Hepatocyte (in vitro differentiated cells): ENCODE results near the gene NXPH1. TPM values are rescaled to one million over a fixed set of nuclear protein-coding genes. Genes with fewer than 3 reads are reported as not detected.

Experiments used
- DNase-seq: peaks from one replicate; pipeline ENCODE4 v3.0.0-alpha.2; 2016; ENCODE audit warnings: low spot score
- H2AFZ ChIP-seq: fragments of 200-600 bp; sonication (generic); 2 replicates; pipeline ENCODE4 v1.6.0; 2016; ENCODE audit warnings: antibody characterized with exemption, mild to moderate bottlenecking
- H3K27ac ChIP-seq: fragments of 200-600 bp; sonication (generic); 2 replicates; pipeline ENCODE4 v1.5.1; 2016; ENCODE audit warnings: mild to moderate bottlenecking
- H3K27me3 ChIP-seq: fragments of 200-600 bp; sonication (generic); 2 replicates; pipeline ENCODE4 v1.6.1; 2016
- H3K36me3 ChIP-seq: fragments of 200-600 bp; sonication (generic); replicated peaks from 2 replicates; pipeline ENCODE4 v1.5.1; 2016; ENCODE audit warnings: low read depth; ENCODE audit not compliant: insufficient read depth
- H3K4me1 ChIP-seq: fragments of 200-600 bp; sonication (generic); 2 replicates; pipeline ENCODE4 v1.5.1; 2016; ENCODE audit warnings: mild to moderate bottlenecking, moderate library complexity; ENCODE audit not compliant: insufficient read depth
- H3K4me2 ChIP-seq: fragments of 200-600 bp; sonication (generic); 2 replicates; pipeline ENCODE4 v1.6.0; 2016
- H3K4me3 ChIP-seq: fragments of 200-600 bp; sonication (generic); 2 replicates; pipeline ENCODE4 v1.5.1; 2016; ENCODE audit warnings: mild to moderate bottlenecking
- H3K79me2 ChIP-seq: fragments of 200-600 bp; sonication (generic); 2 replicates; pipeline ENCODE4 v1.6.0; 2017; ENCODE audit warnings: mild to moderate bottlenecking
- H3K9me2 ChIP-seq: fragments of 200-600 bp; sonication (generic); replicated peaks from 2 replicates; pipeline ENCODE4 v1.6.0; 2017; ENCODE audit warnings: mild to moderate bottlenecking; ENCODE audit not compliant: insufficient read depth
- H3K9me3 ChIP-seq: fragments of 200-600 bp; sonication (generic); 2 replicates; pipeline ENCODE4 v1.5.1; 2016; ENCODE audit warnings: low read depth, mild to moderate bottlenecking
- H4K20me1 ChIP-seq: fragments of 200-600 bp; sonication (generic); 2 replicates; pipeline ENCODE4 v1.6.0; 2016; ENCODE audit warnings: mild to moderate bottlenecking; ENCODE audit not compliant: insufficient read depth, poor library complexity, severe bottlenecking
- EZH2 ChIP-seq: fragments of 200-600 bp; sonication (generic); IDR thresholded peaks from 2 replicates; pipeline ENCODE4 v1.6.1; 2016; ENCODE audit warnings: antibody characterized with exemption, mild to moderate bottlenecking, borderline replicate concordance
- EZH2phosphoT487 ChIP-seq: fragments of 200-600 bp; sonication (generic); IDR thresholded peaks from one replicate; pipeline ENCODE4 v1.6.1; 2018; ENCODE audit warnings: antibody characterized with exemption, mild to moderate bottlenecking, low read depth, moderate library complexity; ENCODE audit not compliant: unreplicated experiment, severe bottlenecking
- WGBS: methylation state at CpG from one replicate; pipeline ENCODE4 v1.1.6; 2016; ENCODE audit warnings: low lambda C conversion rate; ENCODE audit errors: missing lambda C conversion rate; 5-methylcytosine and 5-hydroxymethylcytosine counted together
- polyA plus RNA-seq: library from polyadenylated mRNA; unstranded; fragments of >200 nt; fragmentation: Nextera tagmentation; extraction: Ambion mirVana; gene quantifications from 2 replicates; pipeline ENCODE4 v1.2.1, GENCODE V29; 2016
- total RNA-seq: library from RNA; depleted of rRNA; stranded (reverse); fragments of >200 nt; gene quantifications from 2 replicates; pipeline ENCODE4 v1.2.3, GENCODE V29; 2014
- TF ChIP-seq, protein P1 (sequence below): fragments of 200-600 bp; sonication (generic); IDR thresholded peaks from 2 replicates; pipeline ENCODE4 v1.5.1; 2016; ENCODE audit warnings: antibody characterized with exemption, mild to moderate bottlenecking; ENCODE audit not compliant: poor library complexity

NXPH1 gene
- total and polyA plus RNA-seq, 2 experiments from 2014 or later, result not detected

GRCh38 chr7:8699875-8700624, 266.6 kb downstream of the NXPH1 start:
- Histone ChIP-seq H3K4me2 (no peak overlapping the region), H3K4me3 (no peak overlapping the region), H3K27ac (no peak overlapping the region), H3K79me2 (no peaks in the 10 kb centered on the region), H3K9me2 (no peaks in the 10 kb centered on the region), H3K9me3 (no peaks in the 10 kb centered on the region), H4K20me1 (no peaks in the 10 kb centered on the region), H3K27me3 (no peaks in the 10 kb centered on the region), H3K36me3 (no peaks in the 10 kb centered on the region), H2AFZ (no peak overlapping the region), H3K4me1 (no peaks in the 10 kb centered on the region)
- no peak for TF ChIP-seq EZH2
- no peak for DNase-seq
- WGBS, result 26% methylated on average over 3 of the region's 3 CpGs

- Histone ChIP-seq H3K9me2 (no peaks in the 10 kb centered on the region), H2AFZ (no peak overlapping the region), H3K36me3 (no peaks in the 10 kb centered on the region), H3K4me3 (no peak overlapping the region), H3K4me2 (no peak overlapping the region), H3K27me3 (no peaks in the 10 kb centered on the region), H3K9me3 (no peaks in the 10 kb centered on the region), H3K27ac (no peak overlapping the region), H4K20me1 (no peaks in the 10 kb centered on the region), H3K79me2 (no peaks in the 10 kb centered on the region), H3K4me1 (no peaks in the 10 kb centered on the region)
- no peak for TF ChIP-seq EZH2phosphoT487
- TF ChIP-seq, protein P1, sequence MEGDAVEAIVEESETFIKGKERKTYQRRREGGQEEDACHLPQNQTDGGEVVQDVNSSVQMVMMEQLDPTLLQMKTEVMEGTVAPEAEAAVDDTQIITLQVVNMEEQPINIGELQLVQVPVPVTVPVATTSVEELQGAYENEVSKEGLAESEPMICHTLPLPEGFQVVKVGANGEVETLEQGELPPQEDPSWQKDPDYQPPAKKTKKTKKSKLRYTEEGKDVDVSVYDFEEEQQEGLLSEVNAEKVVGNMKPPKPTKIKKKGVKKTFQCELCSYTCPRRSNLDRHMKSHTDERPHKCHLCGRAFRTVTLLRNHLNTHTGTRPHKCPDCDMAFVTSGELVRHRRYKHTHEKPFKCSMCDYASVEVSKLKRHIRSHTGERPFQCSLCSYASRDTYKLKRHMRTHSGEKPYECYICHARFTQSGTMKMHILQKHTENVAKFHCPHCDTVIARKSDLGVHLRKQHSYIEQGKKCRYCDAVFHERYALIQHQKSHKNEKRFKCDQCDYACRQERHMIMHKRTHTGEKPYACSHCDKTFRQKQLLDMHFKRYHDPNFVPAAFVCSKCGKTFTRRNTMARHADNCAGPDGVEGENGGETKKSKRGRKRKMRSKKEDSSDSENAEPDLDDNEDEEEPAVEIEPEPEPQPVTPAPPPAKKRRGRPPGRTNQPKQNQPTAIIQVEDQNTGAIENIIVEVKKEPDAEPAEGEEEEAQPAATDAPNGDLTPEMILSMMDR, result no peak
- TF ChIP-seq EZH2, result no peak
- no peak for DNase-seq
Observed at GRCh38 chr7:8702807-8703206, 269.4 kb downstream of the NXPH1 start.

GRCh38 chr7:8710124-8710523, 276.7 kb downstream of the NXPH1 start:
- DNase-seq, result no peak
- no peaks in the 10 kb centered on the region for H3K4me1 ChIP-seq
- H3K9me3 ChIP-seq, result no peaks in the 10 kb centered on the region
- no peak overlapping the region for H3K4me2 ChIP-seq
- H3K27ac ChIP-seq, result no peak overlapping the region
- H3K36me3 ChIP-seq, result no peaks in the 10 kb centered on the region
- H3K9me2 ChIP-seq, result no peaks in the 10 kb centered on the region
- no peak for TF ChIP-seq EZH2
- TF ChIP-seq, protein P1, result no peak
- no peak for TF ChIP-seq EZH2phosphoT487
- no peak overlapping the region for H3K4me3 ChIP-seq
- WGBS, result 45% methylated on average over 2 of the region's 2 CpGs
- no peak overlapping the region for H2AFZ ChIP-seq
- H3K79me2 ChIP-seq, result no peaks in the 10 kb centered on the region
- H3K27me3 ChIP-seq, result no peaks in the 10 kb centered on the region
- no peaks in the 10 kb centered on the region for H4K20me1 ChIP-seq

DNA sequence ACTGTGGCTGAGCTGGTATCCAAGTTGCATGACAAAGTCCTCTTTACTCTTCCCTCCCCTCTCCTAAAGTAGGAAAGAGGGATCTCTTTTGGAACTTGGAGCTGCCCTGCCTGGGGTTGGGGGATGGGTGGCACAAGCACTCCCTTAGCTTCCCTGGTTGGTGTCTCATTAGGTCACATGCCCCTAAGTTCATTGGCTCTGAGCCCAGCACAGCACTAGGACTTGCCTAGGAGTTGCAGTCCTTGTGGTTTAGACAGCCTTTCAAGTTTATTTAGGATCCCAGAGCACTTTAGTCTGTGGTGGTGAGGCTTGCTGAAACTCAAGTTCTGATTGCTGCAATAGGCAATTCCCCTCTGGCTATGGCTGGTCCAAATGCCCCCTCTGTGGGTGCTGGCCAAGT, 281.4 kb downstream of the NXPH1 start:
- TF ChIP-seq, protein P1, result no peak
- TF ChIP-seq EZH2phosphoT487 (no peak), EZH2 (no peak)
- no peak overlapping the region for H3K4me2 ChIP-seq
- H3K36me3 ChIP-seq, result no peaks in the 10 kb centered on the region
- H4K20me1 ChIP-seq, result no peaks in the 10 kb centered on the region
- no peaks in the 10 kb centered on the region for H3K9me2 ChIP-seq
- H3K4me3 ChIP-seq, result no peak overlapping the region
- H2AFZ ChIP-seq, result no peak overlapping the region
- H3K27me3 ChIP-seq, result no peaks in the 10 kb centered on the region
- no peak for DNase-seq
- H3K79me2 ChIP-seq, result no peaks in the 10 kb centered on the region
- H3K4me1 ChIP-seq, result no peaks in the 10 kb centered on the region
- no peak overlapping the region for H3K27ac ChIP-seq
- no peaks in the 10 kb centered on the region for H3K9me3 ChIP-seq
